A375 (cell line): ENCODE data around the gene ELANE. TPM values are rescaled to one million over a fixed set of nuclear protein-coding genes. Genes with fewer than 3 reads are reported as not detected.

Experiments
- small RNA-seq: library from RNA; depleted of rRNA; stranded (forward); fragments of <200 nt; gene quantifications from one replicate; pipeline ENCODE3, GENCODE V24; 2014
- total RNA-seq: library from RNA; depleted of rRNA; stranded (reverse); fragments of >200 nt; shearing (Covaris generic); gene quantifications from 2 replicates; pipeline ENCODE4 v1.2.3, GENCODE V29; 2014; rRNA removed

Gene ELANE
- 0.34 TPM in 1 of 2 replicates, not detected in the other for total RNA-seq

DNA sequence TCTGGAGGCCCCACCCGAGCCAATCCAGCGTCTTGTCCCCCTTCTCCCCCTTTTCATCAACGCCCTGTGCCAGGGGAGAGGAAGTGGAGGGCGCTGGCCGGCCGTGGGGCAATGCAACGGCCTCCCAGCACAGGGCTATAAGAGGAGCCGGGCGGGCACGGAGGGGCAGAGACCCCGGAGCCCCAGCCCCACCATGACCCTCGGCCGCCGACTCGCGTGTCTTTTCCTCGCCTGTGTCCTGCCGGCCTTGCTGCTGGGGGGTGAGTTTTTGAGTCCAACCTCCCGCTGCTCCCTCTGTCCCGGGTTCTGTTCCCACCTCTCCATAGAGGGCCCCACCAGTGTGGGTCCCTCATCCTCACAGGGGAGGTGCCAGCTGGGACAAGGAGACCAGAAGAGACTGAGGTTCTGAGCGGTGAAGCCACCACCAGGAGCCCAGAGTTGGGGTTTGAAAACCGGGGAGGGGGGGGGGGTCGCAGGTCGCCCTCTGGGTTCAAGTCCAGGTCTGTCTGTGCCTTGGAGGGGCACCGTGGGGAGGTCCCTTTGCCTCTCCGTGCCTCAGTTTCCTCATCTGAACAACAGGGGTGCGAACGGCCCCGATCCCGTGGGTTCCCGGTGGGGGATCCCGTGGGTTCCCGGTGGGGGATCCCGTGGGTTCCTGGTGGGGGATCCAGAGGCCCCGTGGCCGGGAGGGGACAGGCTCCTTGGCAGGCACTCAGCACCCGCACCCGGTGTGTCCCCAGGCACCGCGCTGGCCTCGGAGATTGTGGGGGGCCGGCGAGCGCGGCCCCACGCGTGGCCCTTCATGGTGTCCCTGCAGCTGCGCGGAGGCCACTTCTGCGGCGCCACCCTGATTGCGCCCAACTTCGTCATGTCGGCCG is at the start of gene ELANE:
TSS of gene ELANE (plus strand) at position 168 of the 878 bp plus-strand sequence. CDS start at position 194, 26 bp downstream.

GRCh38 chr19:821825-822503 is 30.1 kb upstream of the ELANE start, which contains the start of gene PLPPR3:
Gene PLPPR3 (minus strand): TSS chr19:821955. CDS start chr19:821559, 396 bp downstream.

DNA sequence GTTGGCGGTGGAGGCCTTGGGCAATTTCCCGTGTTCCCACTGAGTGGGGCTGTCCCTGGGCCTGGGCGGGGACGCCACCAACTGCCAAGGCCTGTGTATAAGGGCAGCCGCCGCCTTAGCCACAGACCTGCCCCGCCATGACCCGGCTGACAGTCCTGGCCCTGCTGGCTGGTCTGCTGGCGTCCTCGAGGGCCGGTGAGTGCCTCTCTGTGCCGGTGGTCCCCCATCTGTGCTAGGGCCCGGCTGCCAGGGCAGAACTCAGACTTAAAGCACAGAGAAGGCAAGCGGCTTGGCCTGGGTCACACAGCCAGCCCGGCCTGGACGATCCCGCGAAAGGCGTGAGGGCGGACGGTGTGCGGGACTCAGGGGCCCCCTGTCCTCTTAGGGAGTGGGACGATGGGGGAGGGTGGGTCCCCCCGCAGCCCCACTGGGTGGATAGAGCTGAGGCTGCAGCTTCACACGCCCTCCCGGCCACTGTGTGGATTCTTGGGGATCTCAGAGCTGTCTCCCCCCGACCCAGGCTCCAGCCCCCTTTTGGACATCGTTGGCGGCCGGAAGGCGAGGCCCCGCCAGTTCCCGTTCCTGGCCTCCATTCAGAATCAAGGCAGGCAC is 24.3 kb upstream of the ELANE start, which contains the start of gene AZU1:
TSS of gene AZU1 (plus strand) at position 128 of the 612 bp plus-strand sequence. CDS start at position 138, 10 bp downstream.

GRCh38 chr19:840519-841206 is 11.4 kb upstream of the ELANE start, which contains the start of gene PRTN3:
Gene PRTN3 (plus strand): TSS chr19:840999. CDS start chr19:841009, 10 bp downstream.

DNA sequence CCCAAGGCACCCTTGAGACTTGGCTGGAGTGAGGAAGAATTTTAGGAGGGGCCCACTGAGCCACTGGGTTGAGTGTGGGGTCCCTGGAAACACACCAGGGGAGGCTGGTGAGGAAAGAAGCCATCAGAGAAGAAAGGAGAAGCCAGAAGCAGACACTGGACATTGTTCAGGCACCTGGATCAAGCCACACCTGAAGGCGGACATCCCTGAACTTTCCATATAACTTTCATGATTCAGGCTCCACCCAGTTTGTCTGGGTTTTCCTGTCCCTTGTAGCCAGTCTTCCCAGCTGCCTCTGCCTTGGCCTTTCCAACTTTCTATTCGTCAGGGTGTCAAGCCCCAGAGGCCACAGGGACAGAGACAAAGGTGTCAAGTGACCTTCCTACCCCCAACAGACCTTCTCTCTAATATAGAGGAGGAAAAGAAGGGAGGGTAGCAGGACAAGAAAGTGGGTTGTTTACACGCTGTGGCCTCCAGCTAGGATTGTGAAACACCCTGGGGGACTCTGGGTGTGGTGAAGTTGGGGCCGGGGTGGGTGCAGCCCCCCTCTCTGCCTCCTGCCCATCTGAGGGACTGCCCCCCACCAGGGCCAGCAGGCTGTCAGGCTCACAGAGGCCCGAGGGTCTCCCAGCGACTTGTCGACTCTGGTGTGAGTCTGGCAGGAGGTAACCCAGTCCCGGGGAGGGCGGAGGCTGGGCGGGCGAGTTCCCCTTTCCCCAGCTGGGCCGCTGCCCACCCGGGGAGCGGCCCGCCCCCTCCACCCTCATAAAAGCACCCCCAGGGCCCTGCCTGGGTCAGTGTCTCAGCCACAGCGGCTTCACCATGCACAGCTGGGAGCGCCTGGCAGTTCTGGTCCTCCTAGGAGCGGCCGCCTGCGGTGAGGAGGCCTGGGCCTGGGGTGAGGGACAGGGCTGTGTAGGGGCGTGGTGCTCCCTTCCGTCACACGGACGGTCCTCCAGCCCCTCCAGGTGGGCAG is 7.1 kb downstream of the ELANE start, which contains the start of gene CFD:
TSS of gene CFD (plus strand) at position 797 of the 976 bp plus-strand sequence. CDS start at position 823, 26 bp downstream.

DNA sequence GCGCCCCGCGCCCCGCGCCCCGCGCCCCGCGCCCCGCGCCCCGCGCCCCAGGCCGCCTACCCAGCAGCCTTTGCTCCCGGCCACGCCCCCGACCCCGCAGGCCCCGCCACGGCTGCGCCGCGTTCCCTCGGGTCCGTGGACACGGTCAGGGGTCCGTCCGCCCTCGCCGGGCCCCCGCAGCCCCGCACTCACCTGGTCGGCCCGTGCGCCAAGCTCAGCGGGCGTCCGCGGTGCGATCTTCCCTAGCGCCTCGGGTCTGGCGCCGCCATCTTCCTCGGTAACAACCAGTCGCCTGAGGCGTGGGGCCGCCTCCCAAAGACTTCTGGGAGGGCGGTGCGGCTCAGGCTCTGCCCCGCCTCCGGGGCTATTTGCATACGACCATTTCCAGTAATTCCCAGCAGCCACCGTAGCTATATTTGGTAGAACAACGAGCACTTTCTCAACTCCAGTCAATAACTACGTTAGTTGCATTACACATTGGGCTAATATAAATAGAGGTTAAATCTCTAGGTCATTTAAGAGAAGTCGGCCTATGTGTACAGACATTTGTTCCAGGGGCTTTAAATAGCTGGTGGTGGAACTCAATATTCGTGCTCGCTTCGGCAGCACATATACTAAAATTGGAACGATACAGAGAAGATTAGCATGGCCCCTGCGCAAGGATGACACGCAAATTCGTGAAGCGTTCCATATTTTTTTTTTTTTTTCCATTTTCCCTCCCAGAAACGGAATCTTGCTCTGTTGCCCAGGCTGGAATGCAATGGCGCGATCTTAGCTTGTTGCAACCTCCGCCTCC is 41.0 kb downstream of the ELANE start, which contains the start of the genes MED16 and RNU6-9:
TSS of gene MED16 (minus strand) at position 294 of the 796 bp plus-strand sequence. CDS start 2,056 bp downstream, outside the sequence.
TSS of gene RNU6-9 (plus strand) at position 591 of the 796 bp plus-strand sequence.

Small RNA genes lying within 50 kb of the gene (small RNA-seq; reads per million reads assigned to genes)
- gene MIR3187 = not detected
- 0.42 reads per million, percentile 10 among the genes with 10 or more reads in this experiment for gene RNU6-9

Other genes with a start within 250 kb of the ELANE start
- gene POLRMT, start 218.8 kb upstream of the ELANE start, total RNA-seq = 46.5 and 59.4 TPM in 2 replicates
- gene FGF22, start 212.4 kb upstream of the ELANE start, total RNA-seq = 0.91 and 1.0 TPM in 2 replicates
- gene RNF126, start 189.1 kb upstream of the ELANE start, total RNA-seq = 91.1 and 92.3 TPM in 2 replicates
- gene FSTL3, start 175.9 kb upstream of the ELANE start, total RNA-seq = 71.8 and 87.6 TPM in 2 replicates
- gene PRSS57, start 156.9 kb upstream of the ELANE start, total RNA-seq = not detected in 2 replicates
- 4.7 and 5.1 TPM in 2 replicates for gene PALM, start 143.4 kb upstream of the ELANE start, total RNA-seq
- gene MISP, start 101.2 kb upstream of the ELANE start, total RNA-seq = 4.4 and 5.9 TPM in 2 replicates
- gene PTBP1, start 54.9 kb upstream of the ELANE start, total RNA-seq = 355 and 456 TPM in 2 replicates
- 0.03 TPM in 1 of 2 replicates, not detected in the other for gene PLPPR3, start 30.3 kb upstream of the ELANE start, total RNA-seq
- 0.45 TPM in 1 of 2 replicates, not detected in the other for gene AZU1, start 24.5 kb upstream of the ELANE start, total RNA-seq
- gene PRTN3, start 11.3 kb upstream of the ELANE start, total RNA-seq = not detected in 2 replicates
- 2.1 and 3.5 TPM in 2 replicates for gene CFD, start 7.4 kb downstream of the ELANE start, total RNA-seq
- gene MED16, start 40.9 kb downstream of the ELANE start, total RNA-seq = 20.4 and 25.1 TPM in 2 replicates
- not detected in 2 replicates for gene RNU6-9, start 41.2 kb downstream of the ELANE start, total RNA-seq
- 24.9 and 26.8 TPM in 2 replicates for gene R3HDM4, start 60.9 kb downstream of the ELANE start, total RNA-seq
- gene KISS1R, start 65.0 kb downstream of the ELANE start, total RNA-seq = not detected in 2 replicates
- gene ARID3A, start 73.7 kb downstream of the ELANE start, total RNA-seq = 2.0 and 3.1 TPM in 2 replicates
- gene WDR18, start 132.0 kb downstream of the ELANE start, total RNA-seq = 136 and 158 TPM in 2 replicates
- not detected in 2 replicates for gene GRIN3B, start 148.1 kb downstream of the ELANE start, total RNA-seq
- gene TMEM259, start 168.8 kb downstream of the ELANE start, total RNA-seq = 84.4 and 91.2 TPM in 2 replicates
- gene RNU6-2, start 169.2 kb downstream of the ELANE start, total RNA-seq = not detected in 2 replicates
- gene CNN2, start 174.3 kb downstream of the ELANE start, total RNA-seq = 62.3 and 63.6 TPM in 2 replicates
- 4.0 and 4.8 TPM in 2 replicates for gene ABCA7, start 187.8 kb downstream of the ELANE start, total RNA-seq
- gene ARHGAP45, start 214.9 kb downstream of the ELANE start, total RNA-seq = 9.0 and 12.4 TPM in 2 replicates
- gene POLR2E, start 243.1 kb downstream of the ELANE start, total RNA-seq = 101 and 102 TPM in 2 replicates